SJSA1 (cell line): ENCODE measurements around the gene SERPINA6. TPM values are rescaled to one million over a fixed set of nuclear protein-coding genes. Genes with fewer than 3 reads are reported as not detected.

Source experiments
- DNase-seq, 2 experiments: peaks; one replicate each; pipeline ENCODE4 v3.0.0-alpha.2; 2015 to 2020; ENCODE audit warnings: low spot score in 2 of 2, low read depth in 1 of 2
- H3K27ac ChIP-seq: fragments of 250-450 bp; sonication (Bioruptor Pico); 2 replicates; pipeline ENCODE4 v1.5.1; 2020; ENCODE audit warnings: mild to moderate bottlenecking, moderate library complexity
- H3K27me3 ChIP-seq: fragments of 250-450 bp; sonication (Bioruptor Pico); replicated peaks from 2 replicates; pipeline ENCODE4 v1.5.1; 2020; ENCODE audit warnings: mild to moderate bottlenecking, moderate library complexity
- H3K36me3 ChIP-seq: fragments of 250-450 bp; sonication (Bioruptor Pico); 2 replicates; pipeline ENCODE4 v1.5.1; 2020; ENCODE audit warnings: mild to moderate bottlenecking
- H3K4me1 ChIP-seq: fragments of 250-450 bp; sonication (Bioruptor Pico); replicated peaks from 2 replicates; pipeline ENCODE4 v1.6.1; 2021; ENCODE audit warnings: mild to moderate bottlenecking
- H3K4me3 ChIP-seq: fragments of 250-450 bp; sonication (Bioruptor Pico); 2 replicates; pipeline ENCODE4 v1.5.1; 2020; ENCODE audit warnings: mild to moderate bottlenecking
- H3K9me3 ChIP-seq: fragments of 250-450 bp; sonication (Bioruptor Pico); replicated peaks from 2 replicates; pipeline ENCODE4 v1.5.1; 2020; ENCODE audit warnings: mild to moderate bottlenecking
- total RNA-seq: library from RNA; depleted of rRNA; stranded (reverse); fragments of >200 nt; shearing (Covaris generic); gene quantifications from 2 replicates; pipeline ENCODE4 v1.2.3, GENCODE V29; 2014

SERPINA6 gene
- total RNA-seq, 1 experiment from 2014 or later: not detected

DNA sequence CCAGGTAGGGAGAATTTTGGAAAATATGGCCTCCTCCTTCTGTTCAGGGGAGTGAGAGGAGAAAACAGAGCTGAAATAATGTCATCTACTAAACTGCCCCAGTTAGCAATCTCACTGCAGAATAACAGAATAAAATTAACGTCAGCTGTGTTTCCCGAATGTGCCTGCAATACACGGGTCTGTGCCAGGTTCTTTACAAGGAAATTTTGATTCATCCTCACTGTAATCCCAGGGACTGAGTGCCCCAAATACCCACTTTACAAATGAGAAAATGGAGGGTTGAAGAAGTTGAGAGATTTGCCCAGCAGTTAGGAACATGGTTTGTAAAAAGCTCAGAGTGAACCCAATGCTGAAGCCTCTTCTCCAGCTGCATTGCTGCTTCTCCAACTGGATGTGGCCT, 21.3 kb upstream of the SERPINA6 start:
- peaks cover 45% of the 10 kb centered on the region for H3K4me1 ChIP-seq
- H3K36me3 ChIP-seq: no peaks in the 10 kb centered on the region
- H3K27me3 ChIP-seq: no peaks in the 10 kb centered on the region
- no peak overlapping the region for H3K4me3 ChIP-seq
- no peak for DNase-seq
- H3K9me3 ChIP-seq: no peaks in the 10 kb centered on the region
- H3K27ac ChIP-seq: peak overlapping the region; percentile 72

DNA sequence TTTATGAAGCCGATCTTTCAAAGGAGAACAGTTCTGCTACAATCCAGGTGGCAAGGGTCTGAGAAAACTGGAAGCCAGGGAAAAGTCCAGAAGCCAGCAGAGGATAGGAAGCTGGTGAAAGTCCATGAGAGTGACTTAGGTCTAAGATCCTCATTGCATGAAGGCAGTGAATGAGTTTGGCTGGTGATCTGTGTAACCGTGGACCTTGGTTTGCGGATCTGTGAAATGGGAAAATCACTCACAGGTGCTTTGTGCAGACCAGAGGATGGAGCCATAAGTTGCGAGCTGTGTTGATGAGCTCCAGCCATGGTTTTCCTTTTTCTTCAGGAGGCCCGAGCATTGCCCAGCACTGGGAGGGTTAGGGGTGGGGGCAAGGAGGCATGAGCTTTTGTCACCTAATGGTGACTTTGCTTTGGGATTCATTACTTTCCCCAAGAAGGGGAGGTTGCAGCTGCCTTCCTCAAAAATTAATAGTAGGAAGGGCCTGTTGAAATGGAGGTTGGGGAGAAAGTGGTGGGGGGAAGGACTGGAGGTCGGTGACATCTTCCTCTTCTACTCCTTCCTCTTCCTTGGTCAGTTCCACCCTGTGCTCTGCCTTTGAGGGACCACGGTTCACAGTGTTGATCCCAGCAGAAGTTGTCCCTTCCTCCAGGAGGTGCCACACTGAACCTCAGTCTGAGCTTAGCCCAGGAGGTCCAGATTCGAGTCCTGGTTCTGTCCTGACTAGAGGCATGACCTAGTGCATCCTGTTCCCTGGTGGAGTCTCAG, 20.3 kb upstream of the SERPINA6 start:
- Histone ChIP-seq H3K4me1 (peaks cover 45% of the 10 kb centered on the region), H3K4me3 (no peak overlapping the region), H3K27me3 (no peaks in the 10 kb centered on the region), H3K27ac (peak overlapping the region; percentile 24; the same call in 1 of the 2 replicates), H3K9me3 (no peaks in the 10 kb centered on the region), H3K36me3 (no peaks in the 10 kb centered on the region)
- DNase-seq: no peak

DNA sequence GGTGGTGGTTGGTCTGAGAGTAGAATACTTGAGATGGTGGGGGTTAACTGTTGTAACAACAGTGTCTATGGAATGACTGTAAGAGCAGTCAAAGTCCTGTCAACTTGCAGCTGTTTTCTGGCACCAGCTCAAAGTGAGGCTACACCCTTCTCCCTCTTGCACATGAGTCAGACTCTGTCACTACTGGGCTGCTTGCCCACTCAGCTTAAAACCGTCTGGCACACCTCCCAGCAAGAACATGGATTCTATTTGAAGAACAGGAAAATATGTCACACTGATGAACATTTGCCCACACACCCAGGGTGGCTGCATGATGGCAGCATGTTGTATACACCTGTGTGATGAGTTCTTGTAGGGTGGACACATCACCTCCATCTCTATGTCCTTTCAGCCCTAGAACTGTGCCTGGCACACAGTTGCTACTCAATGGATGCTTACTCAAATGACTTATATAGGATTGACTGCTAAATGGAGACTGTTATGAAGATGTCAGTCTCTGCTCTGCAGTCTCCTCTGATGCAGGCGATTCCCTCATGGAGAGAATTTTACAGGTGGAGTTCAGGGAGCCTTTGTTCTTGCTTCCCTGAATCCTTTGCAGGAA, 19.3 kb upstream of the SERPINA6 start:
- H3K4me3 ChIP-seq: no peak overlapping the region
- H3K27ac ChIP-seq: peak overlapping the region; percentile 86
- H3K27me3 ChIP-seq: no peaks in the 10 kb centered on the region
- H3K4me1 ChIP-seq: peaks cover 45% of the 10 kb centered on the region
- DNase-seq: peak; percentile 93 to 95
- H3K9me3 ChIP-seq: no peaks in the 10 kb centered on the region
- no peaks in the 10 kb centered on the region for H3K36me3 ChIP-seq

DNA sequence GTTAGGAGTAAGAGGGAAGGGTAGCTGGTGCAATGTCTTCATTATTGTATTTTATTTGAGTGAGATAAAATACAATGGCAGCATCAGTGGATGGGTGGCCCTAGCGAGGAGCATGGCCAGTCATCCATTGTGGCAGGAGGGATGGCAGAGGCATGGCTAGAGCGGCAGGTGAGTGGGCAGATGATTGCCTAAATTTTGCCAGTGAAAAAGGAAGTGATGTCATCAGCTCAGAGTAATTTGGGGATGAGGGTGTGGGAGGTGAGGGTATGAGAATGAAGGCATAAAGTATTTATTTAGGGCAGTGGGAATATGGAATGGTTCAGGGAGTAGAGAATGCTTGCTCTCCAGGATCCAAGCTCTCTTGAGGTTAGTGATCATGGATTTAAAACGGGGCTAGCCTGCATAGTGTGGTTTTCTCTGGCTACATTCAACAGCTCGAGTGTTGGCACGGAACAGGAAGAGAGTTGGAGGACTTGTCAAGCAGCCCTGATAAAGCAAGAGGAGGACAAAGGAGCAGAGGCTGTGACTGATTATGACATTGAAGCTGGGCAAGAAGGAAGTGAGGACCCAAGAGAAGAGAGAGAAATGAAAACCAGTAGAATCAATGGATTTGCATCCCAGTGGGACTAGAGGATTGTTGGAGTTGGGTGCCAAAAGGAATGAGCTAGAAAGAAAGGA, 18.7 kb upstream of the SERPINA6 start:
- Histone ChIP-seq H3K27ac (peak overlapping the region; percentile 86), H3K27me3 (no peaks in the 10 kb centered on the region), H3K9me3 (no peaks in the 10 kb centered on the region), H3K36me3 (no peaks in the 10 kb centered on the region), H3K4me1 (peaks cover 43% of the 10 kb centered on the region), H3K4me3 (no peak overlapping the region)
- DNase-seq: no peak

DNA sequence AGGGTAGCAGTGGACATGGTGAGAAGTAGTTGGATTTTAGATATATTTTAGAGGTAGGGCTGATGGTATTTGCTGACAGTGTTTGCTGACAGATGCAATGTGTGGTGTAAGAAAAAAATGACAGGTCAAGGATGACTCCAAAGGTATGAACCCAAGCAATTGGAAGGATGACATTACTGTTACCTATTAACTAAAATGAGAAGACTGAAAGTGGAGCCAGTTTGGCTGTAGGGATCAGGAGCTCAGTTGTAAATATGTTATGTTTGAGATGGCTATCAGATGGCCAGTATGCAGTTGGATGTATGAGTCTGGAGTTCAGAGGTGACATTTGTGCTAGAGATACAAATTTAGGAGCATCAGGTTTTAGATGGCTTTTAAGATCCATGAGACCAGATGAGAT, 17.4 kb upstream of the SERPINA6 start:
- H3K27me3 ChIP-seq: no peaks in the 10 kb centered on the region
- peaks cover 35% of the 10 kb centered on the region for H3K4me1 ChIP-seq
- H3K36me3 ChIP-seq: no peaks in the 10 kb centered on the region
- no peak for DNase-seq
- no peak overlapping the region for H3K27ac ChIP-seq
- H3K9me3 ChIP-seq: no peaks in the 10 kb centered on the region
- H3K4me3 ChIP-seq: no peak overlapping the region

DNA sequence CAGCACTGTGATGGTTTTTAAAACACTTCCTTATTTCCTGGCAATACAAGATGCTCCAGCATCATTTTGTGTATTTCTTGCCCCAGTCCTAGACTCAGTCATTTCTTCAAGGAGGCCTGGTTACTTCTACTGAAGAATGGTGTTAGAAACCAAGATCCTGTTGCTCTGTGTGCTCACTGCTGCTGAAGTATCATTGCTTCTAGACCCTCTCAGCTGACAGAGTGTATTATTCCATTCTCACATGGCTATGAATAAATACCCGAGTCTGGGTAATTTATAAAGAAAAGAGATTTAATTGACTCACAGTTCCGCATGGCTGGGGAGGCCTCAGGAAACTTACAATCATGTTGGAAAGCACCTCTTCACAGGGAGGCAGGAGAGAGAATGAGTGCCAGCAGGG, 14.9 kb upstream of the SERPINA6 start:
- Histone ChIP-seq H3K27ac (no peak overlapping the region), H3K27me3 (no peaks in the 10 kb centered on the region), H3K4me3 (no peak overlapping the region), H3K36me3 (no peaks in the 10 kb centered on the region), H3K4me1 (peaks cover 17% of the 10 kb centered on the region), H3K9me3 (no peaks in the 10 kb centered on the region)
- DNase-seq: no peak

DNA sequence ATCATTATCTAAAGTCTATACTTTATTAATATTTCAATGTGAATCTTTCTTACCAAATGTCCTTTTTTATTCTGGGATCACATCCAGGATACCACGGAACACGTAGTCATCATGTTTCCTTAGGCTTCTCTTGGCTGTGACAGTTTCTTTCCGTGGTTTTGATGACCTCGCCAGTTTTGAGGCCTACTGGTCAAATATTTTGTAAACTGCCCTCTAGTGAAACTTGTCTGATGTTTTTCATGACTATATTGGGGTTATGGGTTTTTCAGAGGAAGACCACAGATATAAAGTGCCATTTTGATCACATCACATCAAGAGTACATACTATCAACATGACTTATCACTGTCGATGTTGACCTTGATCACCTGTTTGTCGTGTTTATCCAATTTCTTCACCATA, 14.1 kb upstream of the SERPINA6 start:
- Histone ChIP-seq H3K4me3 (no peak overlapping the region), H3K36me3 (no peaks in the 10 kb centered on the region), H3K9me3 (no peaks in the 10 kb centered on the region), H3K27ac (no peak overlapping the region), H3K27me3 (no peaks in the 10 kb centered on the region), H3K4me1 (peaks cover 10% of the 10 kb centered on the region)
- no peak for DNase-seq

DNA sequence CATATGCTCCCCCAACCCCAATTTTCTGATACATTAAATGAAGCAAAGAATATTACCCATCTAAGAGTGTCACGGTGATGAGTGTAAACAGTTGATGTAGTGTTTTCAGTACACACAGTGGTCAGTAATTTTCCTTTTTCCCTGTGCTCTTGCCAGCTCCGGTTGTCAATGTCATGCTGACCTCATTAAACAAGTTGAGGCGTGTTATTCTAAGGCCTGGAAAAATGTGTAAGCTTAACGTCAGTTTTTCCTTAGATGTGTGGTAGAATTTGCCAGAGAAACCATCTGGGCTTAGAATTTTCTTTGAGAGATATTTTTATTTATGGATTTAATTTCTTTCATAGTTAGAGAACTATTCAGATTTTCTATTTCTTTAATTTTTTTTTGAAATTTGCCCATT, 11.7 kb upstream of the SERPINA6 start:
- H3K4me1 ChIP-seq: no peaks in the 10 kb centered on the region
- H3K4me3 ChIP-seq: no peak overlapping the region
- no peak overlapping the region for H3K27ac ChIP-seq
- H3K9me3 ChIP-seq: no peaks in the 10 kb centered on the region
- H3K36me3 ChIP-seq: no peaks in the 10 kb centered on the region
- no peak for DNase-seq
- H3K27me3 ChIP-seq: no peaks in the 10 kb centered on the region

DNA sequence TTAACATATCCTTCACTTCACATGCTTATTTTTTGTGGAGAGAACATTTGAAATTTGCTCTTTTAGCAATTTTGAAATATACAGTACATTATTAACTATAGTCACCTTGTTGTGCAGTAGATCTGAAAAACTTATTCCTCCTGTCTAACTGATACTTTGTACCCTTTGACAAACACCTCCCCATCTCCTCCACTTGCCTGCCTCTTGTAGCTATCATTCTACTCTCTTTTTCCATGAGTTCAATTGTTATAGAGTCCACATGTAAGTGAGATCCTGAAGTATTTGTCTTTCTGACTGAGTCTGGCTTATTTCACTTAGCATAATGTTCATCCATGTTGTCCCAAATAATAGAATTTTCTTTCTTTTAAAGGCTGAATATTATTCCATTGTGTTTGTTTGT, 9.5 kb upstream of the SERPINA6 start:
- Histone ChIP-seq H3K36me3 (no peaks in the 10 kb centered on the region), H3K4me1 (no peaks in the 10 kb centered on the region), H3K27ac (no peak overlapping the region), H3K4me3 (no peak overlapping the region), H3K27me3 (no peaks in the 10 kb centered on the region), H3K9me3 (no peaks in the 10 kb centered on the region)
- DNase-seq: no peak

DNA sequence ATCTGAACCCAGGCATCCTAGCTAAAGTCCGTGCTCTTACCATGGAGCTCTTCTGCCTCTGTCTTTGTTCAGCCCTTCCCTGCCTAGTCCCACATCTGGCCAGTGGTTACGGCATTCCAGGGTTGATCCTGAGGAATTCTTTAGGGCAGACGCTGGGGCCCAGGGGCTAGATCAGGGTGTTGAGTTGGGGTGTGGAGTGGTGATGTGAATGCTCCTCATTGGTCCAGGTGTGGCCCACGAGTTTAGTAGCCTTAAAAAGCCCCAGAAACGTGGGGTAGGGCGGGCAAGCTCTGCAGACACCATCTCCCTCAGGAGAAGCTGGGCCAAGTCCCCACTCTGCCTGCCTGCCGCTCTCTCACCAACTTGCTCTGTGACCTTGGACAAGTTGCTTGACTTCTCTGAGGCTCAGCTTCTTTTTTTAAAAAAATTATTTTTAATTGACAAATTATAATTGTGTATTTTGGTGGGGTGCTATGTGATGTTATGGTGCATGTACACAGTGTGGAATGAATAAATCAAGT, 9.0 kb upstream of the SERPINA6 start:
- Histone ChIP-seq H3K27me3 (no peaks in the 10 kb centered on the region), H3K9me3 (no peaks in the 10 kb centered on the region), H3K36me3 (no peaks in the 10 kb centered on the region), H3K4me1 (no peaks in the 10 kb centered on the region), H3K4me3 (no peak overlapping the region), H3K27ac (no peak overlapping the region)
- no peak for DNase-seq

DNA sequence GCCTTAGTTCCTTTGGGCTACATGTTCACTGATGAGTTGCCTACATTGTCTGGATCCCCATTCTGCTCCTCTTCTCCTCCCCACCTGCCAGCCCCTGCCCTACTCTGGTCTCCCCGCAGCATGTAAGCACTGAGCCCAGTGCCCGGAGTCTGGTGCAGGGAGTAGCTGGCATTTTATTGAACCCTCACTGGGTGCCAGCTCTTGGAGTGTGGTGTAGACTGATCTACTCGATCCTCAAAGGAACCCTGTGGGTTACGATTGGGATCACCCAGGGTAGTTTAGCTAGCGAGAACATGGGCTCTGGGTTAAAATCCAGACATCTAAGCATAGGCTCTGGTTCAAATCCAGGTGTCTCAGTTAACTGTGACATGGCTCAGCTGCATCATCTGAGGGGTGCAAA, 8.3 kb upstream of the SERPINA6 start:
- Histone ChIP-seq H3K4me1 (no peaks in the 10 kb centered on the region), H3K9me3 (no peaks in the 10 kb centered on the region), H3K36me3 (no peaks in the 10 kb centered on the region), H3K27ac (no peak overlapping the region), H3K27me3 (no peaks in the 10 kb centered on the region), H3K4me3 (no peak overlapping the region)
- DNase-seq: no peak

DNA sequence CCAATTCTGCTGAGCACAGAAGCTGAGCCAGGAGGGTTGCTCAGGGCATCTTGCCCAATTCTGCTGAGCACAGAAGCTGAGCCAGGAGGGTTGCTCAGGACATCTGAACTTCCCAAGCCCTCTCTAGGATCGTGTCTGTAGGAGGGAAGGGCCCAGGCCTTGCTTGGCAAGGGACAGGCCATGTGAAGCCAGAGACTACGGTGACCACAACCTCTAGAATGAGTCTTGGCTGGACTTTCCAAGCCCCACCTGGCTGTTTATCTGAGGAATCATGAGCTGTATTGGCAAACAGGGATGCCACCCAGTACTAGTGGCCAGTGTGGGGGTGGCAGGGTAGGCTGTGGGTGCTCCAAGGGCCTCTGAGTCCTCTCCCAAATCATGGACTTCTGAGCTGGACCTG, 7.7 kb upstream of the SERPINA6 start:
- no peak for DNase-seq
- no peak overlapping the region for H3K27ac ChIP-seq
- no peaks in the 10 kb centered on the region for H3K9me3 ChIP-seq
- H3K36me3 ChIP-seq: no peaks in the 10 kb centered on the region
- H3K4me1 ChIP-seq: no peaks in the 10 kb centered on the region
- H3K4me3 ChIP-seq: no peak overlapping the region
- no peaks in the 10 kb centered on the region for H3K27me3 ChIP-seq

DNA sequence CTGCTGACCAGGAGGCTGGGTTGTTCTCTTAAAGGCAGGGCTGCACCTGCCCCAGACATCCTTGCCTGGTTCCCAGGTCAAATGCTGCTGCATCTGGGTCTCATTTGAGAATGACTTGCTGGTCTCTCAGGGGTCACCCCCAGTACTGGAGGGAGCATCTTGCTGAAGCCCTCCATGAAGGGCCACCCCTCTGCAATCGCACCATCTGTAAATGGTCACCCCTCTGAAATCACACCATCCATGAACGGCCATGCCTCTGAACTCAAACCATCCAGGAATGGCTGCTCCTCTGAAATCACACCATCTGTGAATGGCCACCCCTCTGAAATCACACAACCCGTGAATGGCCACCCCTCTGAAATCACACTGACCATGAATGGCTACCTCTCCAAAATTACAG, 7.3 kb upstream of the SERPINA6 start:
- DNase-seq: no peak
- H3K9me3 ChIP-seq: no peaks in the 10 kb centered on the region
- H3K4me1 ChIP-seq: no peaks in the 10 kb centered on the region

DNA sequence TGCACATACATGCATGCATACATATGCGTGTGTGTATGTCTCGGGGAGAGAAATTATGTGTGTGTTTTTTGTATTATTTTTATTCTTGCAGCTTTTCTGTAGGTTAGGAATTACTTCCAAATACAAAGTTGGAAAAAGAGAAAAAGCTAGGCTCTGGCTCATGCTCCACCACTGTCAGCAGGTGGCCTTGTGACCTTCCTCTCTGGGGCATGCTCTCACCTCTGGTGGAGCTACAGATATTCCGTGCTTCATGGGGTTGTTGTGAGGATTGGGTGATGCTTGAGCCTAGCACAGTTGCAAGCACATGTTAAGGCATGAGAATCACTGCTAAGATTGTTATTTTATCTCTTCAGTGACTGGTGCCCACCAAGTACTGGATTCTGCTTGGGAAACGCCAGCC, 6.7 kb upstream of the SERPINA6 start:
- Histone ChIP-seq H3K27me3 (no peaks in the 10 kb centered on the region), H3K9me3 (no peaks in the 10 kb centered on the region), H3K4me3 (no peak overlapping the region), H3K27ac (no peak overlapping the region), H3K36me3 (no peaks in the 10 kb centered on the region), H3K4me1 (no peaks in the 10 kb centered on the region)
- DNase-seq: no peak

More for the DNA sequence above, 7.3 kb upstream of the SERPINA6 start:
- H3K36me3 ChIP-seq: no peaks in the 10 kb centered on the region
- H3K27me3 ChIP-seq: no peaks in the 10 kb centered on the region
- H3K4me3 ChIP-seq: no peak overlapping the region
- no peak overlapping the region for H3K27ac ChIP-seq
